Stimulated activated CD4-positive, alpha-beta T cell treated with anti-CD3 and anti-CD28 coated beads, Interleukin-2, amount 100 ng/mL, for 4 hours (primary cell): ENCODE measurements around the gene CDADC1.
A peak's percentile ranks its signal among the peaks of the same experiment; 100 is the strongest.

Experiments
- DNase-seq: peaks from one replicate; pipeline ENCODE4 v3.0.0-alpha.2; 2020; ENCODE audit warnings: low read depth

The CDADC1 gene

DNA sequence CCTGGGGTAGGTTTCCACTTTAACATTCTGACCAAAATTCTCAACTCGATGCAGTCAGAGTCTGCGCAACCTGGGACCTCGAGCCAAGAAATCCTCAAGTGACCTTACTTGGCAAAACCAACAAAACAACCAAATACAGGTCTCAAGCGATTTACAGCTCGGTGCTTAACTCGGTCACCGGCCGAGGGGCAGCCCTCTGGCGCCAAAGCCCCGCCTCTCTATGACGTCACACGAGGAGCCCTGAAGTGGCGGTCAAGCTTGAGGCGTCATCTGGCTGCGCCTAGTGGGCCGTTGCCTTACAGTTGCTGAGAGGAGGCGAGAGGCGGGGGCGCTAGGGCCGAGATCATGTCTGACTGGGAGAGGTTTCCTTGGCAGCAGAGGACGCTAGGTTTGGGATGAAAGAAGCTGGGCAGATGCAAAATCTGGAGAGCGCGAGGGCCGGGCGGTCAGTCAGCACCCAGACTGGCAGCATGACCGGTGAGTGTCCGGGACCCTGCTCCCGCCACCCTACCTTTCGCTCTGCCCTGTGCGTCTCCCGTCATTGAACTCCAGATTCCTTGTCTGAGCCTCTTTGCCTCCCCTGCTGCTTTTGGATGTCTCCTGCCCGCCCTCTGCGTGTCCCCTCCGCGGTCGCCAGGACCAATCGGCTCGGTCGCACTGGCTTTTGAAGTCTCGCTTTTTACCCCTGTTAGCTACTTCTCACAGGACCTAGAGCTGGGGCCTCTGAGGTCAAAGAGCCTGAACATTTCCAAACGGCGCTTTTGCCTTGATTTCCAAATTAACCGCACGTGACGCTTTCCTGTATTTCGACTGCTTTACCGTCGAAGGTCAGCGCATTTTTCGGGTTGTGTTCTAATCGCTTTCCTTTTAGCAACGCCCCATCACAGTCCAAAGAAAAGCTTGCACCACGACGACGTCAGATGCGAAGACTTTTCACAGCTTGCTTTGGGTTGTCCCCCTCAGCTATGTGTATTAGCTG is at the start of gene CDADC1:
CDADC1 (plus strand) TSS at position 283 of the 979 bp plus-strand sequence; CDS start at position 396, 113 bp downstream.
- DNase-seq, result peak; percentile 77

DNA sequence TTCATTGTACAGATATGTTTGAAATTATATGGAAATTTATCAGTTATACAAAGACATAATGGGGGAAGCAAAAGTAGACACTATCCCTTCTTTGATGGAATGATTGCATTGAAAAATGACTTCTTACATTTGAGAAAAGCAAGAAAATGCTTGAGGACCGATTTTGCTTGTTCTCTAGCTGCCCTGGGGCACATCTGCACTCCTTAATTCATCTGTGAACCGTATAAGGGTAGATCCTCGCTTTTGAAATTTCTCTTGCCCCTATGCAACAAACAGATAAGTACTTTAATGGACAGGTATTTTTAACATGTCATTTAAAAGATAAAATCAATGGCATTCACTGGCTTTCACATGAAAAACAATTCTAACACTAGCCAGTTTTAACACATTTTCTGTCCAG is 41.1 kb upstream of the CDADC1 start:
- DNase-seq, result no peak

DNA sequence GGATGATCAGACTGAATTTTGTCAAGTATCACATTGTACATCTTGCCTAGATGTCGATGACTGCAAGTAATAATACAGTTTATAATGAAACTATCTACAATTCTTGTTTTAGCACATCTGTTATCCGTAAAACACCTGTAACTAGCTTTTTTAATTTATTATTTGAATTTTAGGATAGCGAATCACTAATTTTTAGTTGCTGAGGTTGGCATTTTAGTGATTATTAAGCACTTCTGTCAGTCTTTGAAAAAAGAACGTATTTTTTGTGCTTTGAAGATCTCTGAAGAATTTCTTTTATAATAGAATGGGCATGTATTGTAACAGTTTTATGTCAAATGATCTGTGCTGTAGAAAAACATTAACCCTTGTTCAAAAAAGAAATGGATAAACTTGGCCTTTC is 39.1 kb upstream of the CDADC1 start:
- DNase-seq, result no peak

DNA sequence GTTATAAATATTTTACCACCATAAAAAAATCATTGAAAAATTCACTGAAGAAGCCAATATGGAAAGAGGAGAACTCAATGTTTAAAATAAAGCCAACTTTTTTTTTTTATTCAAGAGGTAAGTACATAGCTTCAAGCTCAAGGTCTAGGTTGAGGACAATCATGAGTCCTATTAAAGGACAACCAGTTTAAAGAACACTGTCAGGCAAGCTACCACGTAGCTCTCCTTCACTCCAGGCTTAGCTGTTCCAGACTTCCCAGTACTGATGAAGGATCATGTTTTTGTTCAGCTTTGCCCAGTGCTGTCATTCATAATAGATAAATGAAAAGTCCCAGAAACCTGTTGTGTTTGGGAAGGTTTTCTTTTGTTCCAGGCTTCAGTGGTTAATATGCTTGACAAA is 37.6 kb upstream of the CDADC1 start:
- no peak for DNase-seq

DNA sequence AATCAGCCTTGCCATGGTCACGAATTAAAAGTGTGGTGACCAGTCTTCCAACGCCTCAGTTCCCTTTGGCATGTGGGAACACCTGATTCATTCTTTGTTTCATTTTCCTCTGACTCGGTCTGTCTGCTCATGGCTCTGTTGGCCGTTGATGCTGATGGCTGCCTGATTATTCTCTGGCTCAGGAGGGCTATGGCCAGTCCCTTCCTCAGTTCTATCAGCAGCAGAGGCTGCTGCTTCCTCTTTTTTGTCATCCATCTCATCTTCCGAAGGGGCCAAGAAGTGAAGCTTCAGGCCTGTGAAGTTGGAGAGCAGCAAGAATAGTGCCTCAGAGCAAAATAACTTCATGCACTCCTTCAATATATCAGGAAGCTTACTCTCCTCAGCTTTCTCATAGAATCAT is 37.1 kb upstream of the CDADC1 start:
- DNase-seq, result no peak

DNA sequence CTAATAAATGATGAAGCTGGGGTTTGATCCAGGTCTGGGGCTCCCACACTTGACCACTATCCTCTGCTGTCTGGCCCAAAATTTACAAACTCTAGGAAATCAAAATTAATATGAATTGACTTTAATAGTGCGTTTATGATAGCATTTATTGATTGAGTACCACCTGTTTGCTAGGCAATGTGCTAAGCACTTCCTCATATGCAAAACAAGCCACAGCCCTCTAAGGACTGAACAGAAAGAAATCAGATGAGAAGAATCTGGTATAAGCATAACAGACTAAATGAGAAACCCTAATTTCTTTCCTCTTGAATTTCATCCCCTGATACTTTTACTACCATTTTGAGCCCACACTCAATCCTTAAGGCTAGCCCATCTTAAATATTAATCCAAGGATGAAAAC is 34.2 kb upstream of the CDADC1 start:
- DNase-seq, result no peak

DNA sequence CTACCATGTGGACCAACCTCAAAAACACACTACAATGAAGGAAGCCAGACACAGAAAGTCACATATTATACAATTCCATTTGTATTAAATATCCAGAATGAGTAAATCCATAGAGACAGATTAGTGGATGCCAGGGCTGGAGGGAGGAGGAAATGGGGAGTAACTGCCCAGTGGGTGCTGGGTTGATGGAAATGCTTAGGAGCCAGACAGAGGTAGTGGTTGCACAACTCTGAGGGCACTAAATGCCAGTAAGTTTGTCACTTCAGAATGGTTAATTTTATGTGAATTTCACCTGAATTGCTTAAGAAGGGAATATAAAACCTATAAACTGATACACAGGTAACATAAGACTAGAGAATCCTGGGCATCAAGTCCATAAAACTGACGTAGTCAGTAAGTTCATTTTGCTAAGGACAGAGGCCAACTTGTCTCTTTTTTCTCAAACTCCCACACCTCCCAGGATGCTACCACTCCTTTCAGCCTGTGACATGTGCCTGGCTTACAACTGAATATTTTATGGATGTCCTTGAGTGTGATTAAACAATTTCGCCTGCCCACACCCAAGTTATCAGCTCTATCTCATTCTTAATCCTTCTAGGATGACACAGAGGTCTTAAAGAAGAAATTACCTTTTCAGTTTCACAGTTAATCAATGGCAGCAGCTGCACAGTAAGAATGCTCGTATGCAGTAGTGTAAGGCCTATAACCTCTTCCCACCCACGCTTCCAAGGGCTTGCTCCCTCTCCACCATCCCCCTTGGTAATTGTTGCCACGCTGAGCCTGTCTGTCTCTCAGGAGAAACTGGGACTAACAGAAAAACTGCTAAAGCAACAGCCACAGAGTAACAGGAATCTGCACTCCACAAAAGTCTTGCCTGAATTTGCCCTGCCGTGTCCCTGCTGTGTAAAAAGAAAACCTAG is 33.5 kb upstream of the CDADC1 start:
- no peak for DNase-seq

DNA sequence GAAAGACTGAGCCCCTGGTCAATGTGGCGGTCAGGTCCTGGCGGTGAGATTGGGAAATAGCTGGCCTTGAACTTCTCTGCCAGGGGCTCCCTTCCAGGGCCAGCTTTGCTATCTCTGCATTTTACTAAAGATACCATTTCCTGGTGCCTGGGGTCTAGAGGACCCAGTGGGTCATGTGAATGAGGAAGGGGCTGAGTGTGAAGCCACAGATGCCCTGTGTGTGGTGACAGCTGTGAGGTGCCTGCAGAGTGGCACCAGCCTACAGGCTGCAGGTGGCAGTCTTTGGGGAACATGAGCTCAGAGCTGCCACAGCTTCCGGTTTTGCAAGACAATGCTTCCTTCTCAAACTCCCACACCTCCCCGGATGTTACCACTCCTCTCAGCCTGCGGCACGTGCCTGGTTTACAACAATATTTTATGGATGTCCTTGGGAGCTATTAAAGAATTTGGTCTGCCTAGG is 32.8 kb upstream of the CDADC1 start:
- DNase-seq, result peak; percentile 30

DNA sequence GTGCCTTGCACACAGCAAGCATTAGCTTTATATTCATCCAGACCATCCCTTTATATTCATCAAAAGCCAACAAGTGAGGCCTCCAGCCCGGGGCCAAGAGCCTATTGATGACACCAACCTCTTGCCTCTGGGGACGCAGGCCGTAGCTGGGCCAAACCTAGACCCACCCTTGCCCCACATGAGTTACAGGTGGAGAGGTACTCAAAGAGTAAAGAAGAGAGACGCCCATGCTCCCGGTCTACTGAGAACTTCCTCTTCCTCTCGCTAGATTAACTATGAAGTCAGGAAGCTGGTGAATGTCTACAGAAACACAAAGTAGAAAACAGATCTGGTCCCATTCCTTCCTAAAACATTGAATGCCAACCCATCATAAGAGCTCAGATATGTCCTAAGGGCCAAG is 31.4 kb upstream of the CDADC1 start:
- no peak for DNase-seq

DNA sequence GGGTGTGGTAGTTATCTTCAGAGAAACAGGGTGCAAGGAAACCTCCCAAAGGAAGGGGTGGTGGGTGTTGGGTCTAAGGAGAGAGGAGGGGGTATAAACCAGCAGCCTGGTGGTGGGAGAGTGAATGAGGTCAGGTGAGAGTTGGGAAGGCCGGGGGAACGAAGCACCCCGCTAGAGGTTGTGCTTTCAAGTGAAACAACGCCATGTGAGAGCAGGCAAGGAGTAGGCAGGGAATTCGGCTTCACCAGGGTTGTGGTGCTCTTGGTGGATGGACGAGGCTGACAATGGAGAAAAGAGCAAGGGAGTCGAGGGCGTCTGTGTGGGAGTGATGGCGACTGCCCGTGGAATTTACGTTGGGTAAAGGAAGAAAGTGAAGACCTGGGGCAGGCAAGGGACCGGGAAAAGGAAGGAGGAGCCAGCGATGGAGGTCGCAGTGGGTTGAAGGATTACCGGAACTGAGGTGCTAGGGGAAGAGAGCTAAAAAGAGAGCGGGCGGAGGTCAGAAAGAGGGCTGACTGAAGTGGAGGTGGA is 29.7 kb upstream of the CDADC1 start:
- DNase-seq, result no peak

DNA sequence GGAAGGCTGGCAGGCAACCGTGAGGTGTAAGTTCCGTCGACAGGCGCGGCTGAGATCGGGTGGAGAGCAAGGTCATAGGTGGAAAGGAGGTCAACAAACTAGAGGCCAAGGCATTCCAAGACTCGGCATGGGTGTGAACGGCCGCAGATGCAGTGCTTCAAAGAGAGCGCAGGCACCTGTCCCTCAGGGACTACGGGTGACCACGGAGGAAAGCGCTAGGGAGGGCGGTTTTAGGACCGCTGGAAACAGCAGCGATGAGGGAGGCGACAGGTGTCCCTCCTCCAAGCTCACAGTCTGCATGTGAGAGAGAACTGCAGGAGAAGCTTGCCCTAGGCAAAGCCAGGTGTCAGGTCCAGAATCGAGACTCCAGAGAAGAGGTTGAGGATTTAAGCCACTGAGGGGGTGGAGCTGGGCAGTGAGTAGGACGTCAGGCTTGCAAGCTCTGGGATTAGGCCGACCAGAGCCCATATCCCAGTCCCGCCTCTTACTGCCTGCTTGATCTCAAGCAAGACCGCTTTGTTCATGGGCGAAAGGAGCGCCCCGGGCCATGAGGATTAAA is 29.2 kb upstream of the CDADC1 start:
- no peak for DNase-seq

DNA sequence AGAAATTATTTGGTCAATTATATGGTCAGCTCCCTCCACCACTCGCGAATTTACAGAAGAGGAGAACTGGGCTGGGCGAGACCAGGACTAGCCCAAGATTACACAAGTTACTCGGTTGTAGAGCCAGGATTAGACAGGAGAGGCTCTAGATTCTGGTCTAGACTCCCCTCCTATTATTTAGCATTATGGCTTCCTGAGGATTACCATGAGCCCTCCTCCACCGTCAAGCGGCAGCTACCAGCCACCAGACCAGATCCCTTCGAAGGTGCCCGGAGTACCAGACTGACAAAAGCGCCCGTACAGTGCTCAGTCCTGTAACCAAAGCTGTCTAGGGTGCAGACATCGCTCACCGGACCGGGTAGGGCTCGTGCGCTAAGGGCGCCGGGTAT is 28.1 kb upstream of the CDADC1 start:
- DNase-seq, result no peak

DNA sequence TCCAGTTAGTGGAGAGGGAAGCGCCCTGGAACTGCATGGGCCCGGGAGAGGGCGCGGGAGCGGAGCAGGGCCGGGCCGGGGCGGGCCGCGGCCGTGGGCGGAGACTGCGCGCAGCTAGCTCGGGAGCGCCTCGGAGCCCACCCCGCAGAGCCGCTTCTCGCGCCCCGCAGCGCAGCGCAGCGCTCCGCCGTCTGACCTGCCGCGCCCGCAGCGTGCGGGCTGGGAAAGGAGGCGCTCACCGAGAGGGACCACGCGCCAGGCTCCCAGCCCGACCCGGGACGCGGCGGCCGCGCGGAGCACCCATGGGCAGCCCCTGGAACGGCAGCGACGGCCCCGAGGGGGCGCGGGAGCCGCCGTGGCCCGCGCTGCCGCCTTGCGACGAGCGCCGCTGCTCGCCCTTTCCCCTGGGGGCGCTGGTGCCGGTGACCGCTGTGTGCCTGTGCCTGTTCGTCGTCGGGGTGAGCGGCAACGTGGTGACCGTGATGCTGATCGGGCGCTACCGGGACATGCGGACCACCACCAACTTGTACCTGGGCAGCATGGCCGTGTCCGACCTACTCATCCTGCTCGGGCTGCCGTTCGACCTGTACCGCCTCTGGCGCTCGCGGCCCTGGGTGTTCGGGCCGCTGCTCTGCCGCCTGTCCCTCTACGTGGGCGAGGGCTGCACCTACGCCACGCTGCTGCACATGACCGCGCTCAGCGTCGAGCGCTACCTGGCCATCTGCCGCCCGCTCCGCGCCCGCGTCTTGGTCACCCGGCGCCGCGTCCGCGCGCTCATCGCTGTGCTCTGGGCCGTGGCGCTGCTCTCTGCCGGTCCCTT is 27.5 kb upstream of the CDADC1 start, which contains the start of gene MLNR:
MLNR (plus strand) TSS at position 303 of the 820 bp plus-strand sequence; CDS start at position 303, 0 bp downstream.
- DNase-seq, result peak; percentile 9

DNA sequence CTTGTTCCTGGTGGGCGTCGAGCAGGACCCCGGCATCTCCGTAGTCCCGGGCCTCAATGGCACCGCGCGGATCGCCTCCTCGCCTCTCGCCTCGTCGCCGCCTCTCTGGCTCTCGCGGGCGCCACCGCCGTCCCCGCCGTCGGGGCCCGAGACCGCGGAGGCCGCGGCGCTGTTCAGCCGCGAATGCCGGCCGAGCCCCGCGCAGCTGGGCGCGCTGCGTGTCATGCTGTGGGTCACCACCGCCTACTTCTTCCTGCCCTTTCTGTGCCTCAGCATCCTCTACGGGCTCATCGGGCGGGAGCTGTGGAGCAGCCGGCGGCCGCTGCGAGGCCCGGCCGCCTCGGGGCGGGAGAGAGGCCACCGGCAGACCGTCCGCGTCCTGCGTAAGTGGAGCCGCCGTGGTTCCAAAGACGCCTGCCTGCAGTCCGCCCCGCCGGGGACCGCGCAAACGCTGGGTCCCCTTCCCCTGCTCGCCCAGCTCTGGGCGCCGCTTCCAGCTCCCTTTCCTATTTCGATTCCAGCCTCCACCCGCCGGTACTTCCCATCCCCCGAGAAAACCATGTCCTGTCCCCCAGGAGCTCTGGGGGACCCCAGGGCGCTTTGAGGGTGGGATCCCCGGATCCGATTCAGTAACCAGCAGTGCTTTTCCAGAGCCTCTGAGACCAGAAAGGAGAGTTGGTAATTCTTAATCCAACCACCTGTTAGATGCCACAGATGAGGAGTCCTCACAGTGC is 26.7 kb upstream of the CDADC1 start:
- DNase-seq, result no peak

DNA sequence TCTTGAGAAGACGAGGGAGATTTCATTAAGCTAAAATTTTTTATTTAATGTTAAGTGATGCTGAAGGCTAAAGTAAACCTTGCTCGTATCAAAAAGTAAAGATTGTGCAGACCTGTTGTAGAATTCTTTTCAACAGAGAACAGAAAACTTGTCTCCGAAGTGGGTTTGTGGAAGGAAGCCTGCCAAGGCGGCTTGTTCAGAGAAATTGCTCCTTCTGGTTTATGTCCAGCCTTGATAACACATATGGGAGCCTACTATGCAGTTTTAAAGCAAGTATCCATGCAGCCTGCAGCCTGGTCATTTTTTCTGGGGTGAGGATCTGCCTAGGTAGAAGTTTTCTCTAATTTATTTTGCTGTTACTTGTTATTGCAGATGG is 26.1 kb upstream of the CDADC1 start:
- DNase-seq, result no peak

DNA sequence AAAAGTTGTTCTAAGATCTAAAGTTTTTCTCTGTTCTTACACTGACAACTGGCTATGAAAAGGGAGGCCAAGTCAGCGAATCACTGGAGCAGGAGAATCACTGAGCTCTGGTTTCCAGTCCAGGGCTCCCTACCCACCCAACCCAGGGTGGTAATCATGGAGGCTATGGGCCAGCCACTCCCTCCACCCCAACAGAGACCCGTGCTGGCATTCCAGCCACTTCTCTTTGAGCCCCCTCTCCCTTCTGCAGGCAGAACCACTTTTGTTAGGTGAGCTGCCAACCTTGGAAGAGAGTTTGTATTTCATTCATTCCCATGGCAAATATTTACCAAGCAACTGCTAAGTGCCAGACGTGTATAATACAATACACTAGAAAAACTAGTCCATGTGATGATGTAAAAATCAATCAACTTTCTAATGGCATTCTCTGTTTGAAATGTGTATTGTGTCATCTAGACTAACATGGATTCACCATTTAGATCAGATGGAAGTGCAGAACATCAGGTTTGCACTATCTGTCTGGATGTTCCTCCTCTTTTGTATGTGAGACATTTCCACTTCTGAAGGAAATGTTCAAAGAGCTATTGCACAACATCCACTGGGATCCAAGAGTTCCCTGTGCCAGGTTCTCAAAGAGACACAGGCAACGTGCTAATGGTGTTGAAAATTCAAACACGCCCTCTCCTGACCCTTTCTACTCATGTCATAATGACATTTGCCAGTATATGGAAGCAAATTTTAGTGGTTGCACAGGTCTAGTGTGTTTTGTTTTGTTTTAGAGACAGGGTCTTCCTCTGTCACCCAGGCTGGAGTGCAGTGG is 22.3 kb upstream of the CDADC1 start:
- no peak for DNase-seq

DNA sequence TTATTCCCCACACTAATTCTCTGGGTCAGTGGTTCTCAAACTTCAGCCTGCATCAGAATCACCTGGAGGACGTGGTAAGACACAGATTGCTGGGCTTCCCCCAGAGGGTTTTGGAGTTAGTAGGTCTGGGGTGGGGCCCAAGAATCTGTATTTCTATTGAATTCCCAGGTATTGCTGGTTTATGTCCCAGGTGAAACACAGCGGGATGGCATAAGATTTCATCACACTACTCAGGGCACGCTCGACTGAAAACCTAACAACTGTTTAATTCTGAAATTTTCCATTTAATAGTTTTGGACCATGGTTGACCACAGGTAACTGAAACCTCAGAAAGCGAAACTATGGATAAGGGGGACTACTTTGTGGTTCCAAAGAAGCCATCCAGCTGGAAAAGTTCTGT is 21.1 kb upstream of the CDADC1 start:
- no peak for DNase-seq

DNA sequence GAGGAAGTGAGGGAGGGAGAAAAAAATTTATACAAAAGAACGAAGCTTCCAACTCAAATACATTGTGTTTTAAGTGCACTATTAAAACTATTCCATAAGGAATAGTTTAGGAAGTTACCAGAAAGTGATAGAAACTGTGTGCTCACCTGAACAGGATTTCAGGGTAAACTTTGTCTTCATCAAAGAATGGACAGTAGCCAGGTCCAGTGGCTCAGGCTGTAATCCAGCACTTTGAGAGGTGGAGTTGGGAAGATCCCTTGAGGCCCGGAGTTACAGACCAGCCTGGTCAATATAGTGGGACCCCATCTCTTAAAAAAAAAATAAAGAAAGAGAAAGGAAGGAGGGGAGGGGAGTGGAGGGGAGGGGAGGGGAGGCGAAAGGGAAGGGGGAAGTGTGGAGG is 13.0 kb upstream of the CDADC1 start:
- DNase-seq, result no peak

DNA sequence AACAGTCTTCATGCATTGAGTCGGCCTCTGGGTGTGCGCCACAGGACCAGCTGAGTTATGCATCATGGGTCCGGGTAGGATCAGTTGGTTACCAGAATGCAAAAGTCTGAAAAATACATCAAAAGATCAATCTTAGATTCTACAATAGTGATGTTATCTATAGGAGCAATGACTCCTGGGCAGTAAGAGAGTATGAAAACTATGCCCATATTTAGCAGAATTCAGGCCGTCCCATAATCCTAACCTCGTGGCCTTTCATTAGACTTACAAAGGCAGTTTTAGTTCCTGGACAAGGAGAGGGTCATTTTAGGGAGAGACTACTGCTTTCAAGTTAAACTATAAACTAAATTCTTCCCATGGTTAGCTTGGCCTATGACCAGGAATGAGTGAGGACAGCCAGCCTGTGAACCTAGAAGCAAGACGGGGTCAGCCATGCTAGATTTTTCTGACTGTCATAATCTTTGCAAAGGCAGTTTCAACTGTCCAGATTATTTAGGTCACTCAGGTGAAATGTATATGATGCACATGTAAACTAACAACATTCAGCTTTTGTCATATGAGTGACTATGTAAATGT is 11.8 kb upstream of the CDADC1 start:
- no peak for DNase-seq
